Measurements from ENCODE around the gene FAM120B. TPM values are rescaled to one million over a fixed set of nuclear protein-coding genes. Genes with fewer than 3 reads are reported as not detected.
"Not testable (repeated sequence)": the region's sequence is repeated elsewhere in the genome, so short reads cannot be mapped to it uniquely, and the experiment has no call there.

Gene FAM120B
- total RNA-seq, 6 experiments from 2014 or later = 33.3 to 36.6 (median 35.4) TPM

DNA sequence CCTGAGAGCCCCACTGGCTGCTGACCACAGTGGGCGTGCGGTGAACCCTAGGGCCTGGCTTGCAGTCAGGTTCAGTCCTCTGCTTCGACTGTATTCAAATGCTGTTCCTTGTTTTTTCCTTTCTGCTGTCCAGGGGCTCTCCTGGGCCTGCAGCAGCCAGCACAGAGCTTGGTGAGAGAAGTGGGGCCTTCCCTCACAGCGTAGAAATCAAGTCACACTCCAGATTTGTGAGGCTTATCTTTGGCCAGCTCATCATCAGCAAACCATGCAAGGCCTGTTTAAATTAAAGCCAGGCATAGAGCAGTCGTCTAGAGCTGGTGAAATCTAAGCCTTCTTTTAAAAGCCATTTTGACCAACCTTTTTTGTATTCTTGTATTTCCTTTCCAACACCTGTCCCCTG lies 8.4 kb downstream of the FAM120B start:
- TF ChIP-seq, protein P1, sequence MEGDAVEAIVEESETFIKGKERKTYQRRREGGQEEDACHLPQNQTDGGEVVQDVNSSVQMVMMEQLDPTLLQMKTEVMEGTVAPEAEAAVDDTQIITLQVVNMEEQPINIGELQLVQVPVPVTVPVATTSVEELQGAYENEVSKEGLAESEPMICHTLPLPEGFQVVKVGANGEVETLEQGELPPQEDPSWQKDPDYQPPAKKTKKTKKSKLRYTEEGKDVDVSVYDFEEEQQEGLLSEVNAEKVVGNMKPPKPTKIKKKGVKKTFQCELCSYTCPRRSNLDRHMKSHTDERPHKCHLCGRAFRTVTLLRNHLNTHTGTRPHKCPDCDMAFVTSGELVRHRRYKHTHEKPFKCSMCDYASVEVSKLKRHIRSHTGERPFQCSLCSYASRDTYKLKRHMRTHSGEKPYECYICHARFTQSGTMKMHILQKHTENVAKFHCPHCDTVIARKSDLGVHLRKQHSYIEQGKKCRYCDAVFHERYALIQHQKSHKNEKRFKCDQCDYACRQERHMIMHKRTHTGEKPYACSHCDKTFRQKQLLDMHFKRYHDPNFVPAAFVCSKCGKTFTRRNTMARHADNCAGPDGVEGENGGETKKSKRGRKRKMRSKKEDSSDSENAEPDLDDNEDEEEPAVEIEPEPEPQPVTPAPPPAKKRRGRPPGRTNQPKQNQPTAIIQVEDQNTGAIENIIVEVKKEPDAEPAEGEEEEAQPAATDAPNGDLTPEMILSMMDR (IDR thresholded peaks at IDR 0.05) = no peak
- H3K36me3 Mint-ChIP-seq (ENCODE audit: low read depth) = peaks cover 41% of the 10 kb centered on the region
- no peak overlapping the region for H3K4me3 Mint-ChIP-seq
- no peaks in the 10 kb centered on the region for H3K9me3 Mint-ChIP-seq
- DNase-seq = no peak
- H3K27me3 Mint-ChIP-seq (ENCODE audit: insufficient read depth) = no peaks in the 10 kb centered on the region; the same call in none of the 2 replicates
- no peak overlapping the region for H3K27ac Mint-ChIP-seq
- H3K4me1 Mint-ChIP-seq (ENCODE audit: low read depth) = peaks cover 40% of the 10 kb centered on the region

- Mint-ChIP-seq H3K27ac (no peak overlapping the region), H3K9me3 (no peaks in the 10 kb centered on the region), H3K36me3 (ENCODE audit: low read depth) (peaks cover 50% of the 10 kb centered on the region), H3K4me3 (no peak overlapping the region), H3K27me3 (ENCODE audit: insufficient read depth) (peaks cover 5% of the 10 kb centered on the region), H3K4me1 (ENCODE audit: low read depth) (peaks cover 29% of the 10 kb centered on the region)
- TF ChIP-seq, protein P1 (IDR thresholded peaks at IDR 0.05) = no peak
- no peak for DNase-seq
Measured at GRCh38 chr6:170316071-170316470, 9.5 kb downstream of the FAM120B start.

GRCh38 chr6:170317076-170317475 lies 10.5 kb downstream of the FAM120B start:
- H3K27me3 Mint-ChIP-seq (ENCODE audit: insufficient read depth) = peaks cover 5% of the 10 kb centered on the region

DNA sequence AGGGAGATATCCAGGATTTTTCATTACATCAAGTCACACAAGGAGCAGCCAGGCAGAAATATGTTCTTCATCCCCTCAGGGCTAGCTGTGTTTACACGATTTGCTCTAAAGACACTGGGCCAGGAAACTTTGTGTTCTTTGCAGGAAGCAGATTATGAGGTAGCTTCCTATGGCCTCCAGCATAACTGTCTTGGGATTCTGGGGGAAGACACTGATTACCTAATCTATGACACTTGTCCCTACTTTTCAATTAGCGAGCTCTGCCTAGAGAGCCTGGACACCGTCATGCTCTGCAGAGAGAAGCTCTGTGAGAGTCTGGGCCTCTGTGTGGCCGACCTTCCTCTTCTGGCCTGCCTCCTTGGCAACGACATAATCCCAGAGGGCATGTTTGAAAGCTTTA lies 11.2 kb downstream of the FAM120B start:
- 0 out of 2 replicates have a peak overlapping the region, but pooled peaks have one; percentile 6 for H3K27ac Mint-ChIP-seq
- peaks cover 16% of the 10 kb centered on the region for H3K4me1 Mint-ChIP-seq (ENCODE audit: low read depth)
- H3K36me3 Mint-ChIP-seq (ENCODE audit: low read depth) = peaks cover 49% of the 10 kb centered on the region
- H3K27me3 Mint-ChIP-seq (ENCODE audit: insufficient read depth) = peaks cover 5% of the 10 kb centered on the region
- H3K9me3 Mint-ChIP-seq = no peaks in the 10 kb centered on the region
- TF ChIP-seq, protein P1 (IDR thresholded peaks at IDR 0.05) = no peak
- no peak overlapping the region for H3K4me3 Mint-ChIP-seq
- no peak for DNase-seq

More at GRCh38 chr6:170317076-170317475, 10.5 kb downstream of the FAM120B start:
- Mint-ChIP-seq H3K4me3 (no peak overlapping the region), H3K27ac (no peak overlapping the region), H3K9me3 (no peaks in the 10 kb centered on the region), H3K36me3 (ENCODE audit: low read depth) (peaks cover 44% of the 10 kb centered on the region), H3K4me1 (ENCODE audit: low read depth) (peaks cover 20% of the 10 kb centered on the region)
- TF ChIP-seq, protein P1 (IDR thresholded peaks at IDR 0.05) = no peak
- no peak for DNase-seq

DNA sequence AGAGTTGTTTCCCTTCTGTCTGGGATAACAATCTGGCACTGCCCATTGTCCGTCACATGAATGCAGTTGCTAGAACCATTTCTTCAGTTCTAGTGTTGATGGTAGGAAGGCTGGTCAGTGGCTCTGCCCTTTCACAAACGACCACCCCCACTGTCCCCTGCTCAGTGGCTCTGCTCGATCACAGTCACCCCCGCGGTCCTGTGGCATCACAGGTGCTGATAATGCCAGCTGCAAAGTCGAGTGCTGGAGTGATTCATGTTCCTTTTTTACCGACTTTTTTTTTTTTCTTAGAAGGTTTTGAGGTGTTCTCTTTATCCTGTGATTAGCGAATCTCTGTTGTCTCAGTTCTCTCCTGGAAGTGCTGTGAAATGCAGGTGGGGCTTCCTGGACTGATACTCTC lies 22.8 kb downstream of the FAM120B start:
- no peaks in the 10 kb centered on the region for H3K4me1 Mint-ChIP-seq (ENCODE audit: low read depth)
- no peak overlapping the region for H3K4me3 Mint-ChIP-seq
- no peaks in the 10 kb centered on the region for H3K27me3 Mint-ChIP-seq (ENCODE audit: insufficient read depth)
- no peak for DNase-seq
- TF ChIP-seq, protein P1 (IDR thresholded peaks at IDR 0.05) = no peak
- H3K36me3 Mint-ChIP-seq (ENCODE audit: low read depth) = peaks cover 64% of the 10 kb centered on the region
- H3K27ac Mint-ChIP-seq = no peak overlapping the region
- H3K9me3 Mint-ChIP-seq = no peaks in the 10 kb centered on the region

GRCh38 chr6:170335199-170335598 lies 28.6 kb downstream of the FAM120B start:
- not testable (repeated sequence) for H3K27me3 Mint-ChIP-seq (ENCODE audit: insufficient read depth); DNase-seq; H3K4me3 Mint-ChIP-seq; H3K27ac Mint-ChIP-seq; H3K9me3 Mint-ChIP-seq
- Mint-ChIP-seq H3K4me1 (ENCODE audit: low read depth) (peaks cover 13% of the 10 kb centered on the region), H3K36me3 (ENCODE audit: low read depth) (peaks cover 60% of the 10 kb centered on the region)
